ENCODE results near the gene PACC1. TPM values are rescaled to one million over a fixed set of nuclear protein-coding genes. Genes with fewer than 3 reads are reported as not detected.

The PACC1 gene
- total and polyA plus RNA-seq, 10 donors, result 6.5 to 12.8 (median 8.5) TPM

DNA sequence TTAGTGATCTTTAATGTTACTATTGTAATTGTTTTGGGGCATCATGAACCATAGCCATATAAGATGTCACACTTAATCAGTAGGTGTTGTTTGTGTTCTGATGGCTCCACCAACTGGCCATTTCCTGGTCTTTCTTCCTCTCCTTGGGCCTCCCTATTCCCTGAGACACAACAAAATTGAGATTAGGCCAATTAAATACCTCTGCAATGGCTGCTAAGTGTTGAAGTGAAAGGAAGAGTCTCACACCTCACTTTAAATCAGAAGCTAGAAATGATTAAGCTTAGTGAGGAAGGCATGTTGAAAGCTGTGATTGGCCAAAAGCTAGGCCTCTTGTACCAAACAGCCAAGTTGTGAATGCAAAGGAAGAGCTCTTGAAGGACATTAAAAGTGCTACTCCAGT is 98.8 kb downstream of the PACC1 start:
- no peak for DNase-seq
- Histone ChIP-seq H3K27me3 (replicated peaks in 1 of 7) (no peaks in the 10 kb centered on the region), H3K4me3 (no peak overlapping the region), H3K36me3 (peaks cover 0 to 25% (median 0%) of the 10 kb centered on the region in 6 donors), H3K9me3 (peaks cover 0 to 12% (median 3%) of the 10 kb centered on the region in 8 donors), H3K4me1 (peaks cover 8 to 68% (median 33%) of the 10 kb centered on the region in 6 donors), H3K27ac (peak overlapping the region in 2 of 8 donors; percentile 18 to 28)
- intact Hi-C loops (cut with DNase I; ENCODE audit: low total_unique reads), result loop anchor here (10.0 kb wide), 1 partner anchor 139 kb away; no protein-coding TSS in a partner anchor
- no peak for TF ChIP-seq POLR2AphosphoS5 (IDR thresholded peaks at IDR 0.05)
- TF ChIP-seq, protein P1, sequence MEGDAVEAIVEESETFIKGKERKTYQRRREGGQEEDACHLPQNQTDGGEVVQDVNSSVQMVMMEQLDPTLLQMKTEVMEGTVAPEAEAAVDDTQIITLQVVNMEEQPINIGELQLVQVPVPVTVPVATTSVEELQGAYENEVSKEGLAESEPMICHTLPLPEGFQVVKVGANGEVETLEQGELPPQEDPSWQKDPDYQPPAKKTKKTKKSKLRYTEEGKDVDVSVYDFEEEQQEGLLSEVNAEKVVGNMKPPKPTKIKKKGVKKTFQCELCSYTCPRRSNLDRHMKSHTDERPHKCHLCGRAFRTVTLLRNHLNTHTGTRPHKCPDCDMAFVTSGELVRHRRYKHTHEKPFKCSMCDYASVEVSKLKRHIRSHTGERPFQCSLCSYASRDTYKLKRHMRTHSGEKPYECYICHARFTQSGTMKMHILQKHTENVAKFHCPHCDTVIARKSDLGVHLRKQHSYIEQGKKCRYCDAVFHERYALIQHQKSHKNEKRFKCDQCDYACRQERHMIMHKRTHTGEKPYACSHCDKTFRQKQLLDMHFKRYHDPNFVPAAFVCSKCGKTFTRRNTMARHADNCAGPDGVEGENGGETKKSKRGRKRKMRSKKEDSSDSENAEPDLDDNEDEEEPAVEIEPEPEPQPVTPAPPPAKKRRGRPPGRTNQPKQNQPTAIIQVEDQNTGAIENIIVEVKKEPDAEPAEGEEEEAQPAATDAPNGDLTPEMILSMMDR (IDR thresholded peaks at IDR 0.05 in 8 of 11, conservative IDR thresholded peaks at IDR 0.05 in 3 of 11), result peak in 1 of 11 experiments; percentile 6

DNA sequence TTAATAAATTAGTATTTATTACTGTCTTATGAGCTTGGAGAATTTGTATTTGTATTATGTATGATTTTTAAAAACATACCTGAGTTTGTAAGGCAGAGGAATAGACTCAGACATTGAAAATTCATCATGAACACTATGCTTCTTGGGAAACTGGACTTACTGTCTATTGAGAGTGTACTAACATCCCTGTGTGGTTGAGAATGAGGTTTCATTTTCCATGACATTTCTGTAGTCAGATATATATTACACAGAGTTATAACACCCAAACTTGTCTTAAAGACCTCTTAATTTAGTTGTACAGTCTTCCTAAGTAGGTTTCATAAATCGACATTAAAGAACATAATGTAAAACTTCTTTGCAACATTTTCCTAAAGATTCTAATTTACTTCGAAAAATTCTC is 99.5 kb downstream of the PACC1 start:
- H3K27me3 ChIP-seq (replicated peaks in 1 of 7), result no peaks in the 10 kb centered on the region
- H3K4me3 ChIP-seq, result no peak overlapping the region
- no peak overlapping the region for H3K27ac ChIP-seq
- TF ChIP-seq POLR2A (IDR thresholded peaks at IDR 0.05), result no peak
- TF ChIP-seq, protein P1 (IDR thresholded peaks at IDR 0.05 in 8 of 11, conservative IDR thresholded peaks at IDR 0.05 in 3 of 11), result no peak
- TF ChIP-seq POLR2AphosphoS5 (IDR thresholded peaks at IDR 0.05), result no peak
- intact Hi-C loops (cut with DNase I; ENCODE audit: low total_unique reads), result loop anchor here (10.0 kb wide), 1 partner anchor 140 kb away; no protein-coding TSS in a partner anchor
- DNase-seq, result no peak
- WGBS, 5 donors, result 85 to 96% (median 88%) methylated on average over 2 of the region's 2 CpGs
- peaks cover 8 to 76% (median 36%) of the 10 kb centered on the region in 6 donors for H3K4me1 ChIP-seq
- peaks cover 0 to 12% (median 3%) of the 10 kb centered on the region in 8 donors for H3K9me3 ChIP-seq
- H3K36me3 ChIP-seq, result peaks cover 0 to 25% (median 0%) of the 10 kb centered on the region in 6 donors

Small RNAs within 50 kb of the gene (small RNA-seq; reads per million reads assigned to genes)
- gene SNORA16B, result 0 reads per million in 4 donors

Other genes starting within 250 kb of the PACC1 start
- gene PPP2R5A, start 129.5 kb downstream of the PACC1 start, total RNA-seq, result 10 to 100 TPM; 48.3 to 82.5 (median 72.4) TPM
- 10 to 100 TPM; 34.9 to 56.0 (median 37.3) TPM for gene PPP2R5A, start 129.5 kb downstream of the PACC1 start, polyA plus RNA-seq
- 10 to 100 TPM; 23.2 to 43.9 (median 31.6) TPM for gene NENF, start 18.0 kb upstream of the PACC1 start, total RNA-seq
- gene NENF, start 18.0 kb upstream of the PACC1 start, polyA plus RNA-seq, result 10 to 100 TPM; 49.9 to 59.4 (median 56.5) TPM
- gene ATF3, start 193.9 kb upstream of the PACC1 start, total RNA-seq, result 10 to 100 TPM in 3 of 7 donors, 1 to 10 TPM in 4; 1.4 to 31.8 (median 8.3) TPM
- gene ATF3, start 193.9 kb upstream of the PACC1 start, polyA plus RNA-seq, result 10 to 100 TPM in 1 of 3 donors, 1 to 10 TPM in 2; 2.4 to 10.7 (median 4.5) TPM